Panc1 (cell line): ENCODE data around the gene LAMC3. TPM values are rescaled to one million over a fixed set of nuclear protein-coding genes. Genes with fewer than 3 reads are reported as not detected.

Experiments
- ATAC-seq: fragments of 200-7000 bp; cut with Tn5 transposase; 2 replicates; pipeline ENCODE4 v1.9.1; 2020; ENCODE audit warnings: mild to moderate bottlenecking, moderate library complexity
- BruUV-seq: library from RNA; stranded (reverse); fragments of 400-500 nt; replicated peaks from 2 replicates; lab custom pipeline; 2021; lab: Mats Ljungman, UMichigan
- CTCF ChIA-PET: fragments of 300-600 bp; sonication (Branson Sonifier 250); formaldehyde crosslinking; loops from one replicate; lab custom pipeline; 2022; ENCODE audit warnings: antibody characterized with exemption; lab: Charles Lee
- POLR2A ChIA-PET: fragments of 300-600 bp; sonication (Branson Sonifier 250); formaldehyde crosslinking; loops from one replicate; lab custom pipeline; 2022; ENCODE audit warnings: antibody characterized with exemption; lab: Charles Lee
- DNase-seq: peaks from one replicate; pipeline ENCODE4 v3.0.0-alpha.2; 2010; ENCODE audit warnings: low read depth, low spot score
- H3K27ac ChIP-seq: 2 replicates; pipeline ENCODE4 v1.5.1; 2011; ENCODE audit warnings: mild to moderate bottlenecking, low read length, inconsistent platforms
- H3K27me3 ChIP-seq: fragments of 200-500 bp; sonication (Bioruptor generic); 2 replicates; pipeline ENCODE4 v1.6.0; 2014; ENCODE audit warnings: low read length, inconsistent platforms; ENCODE audit not compliant: control insufficient read depth, insufficient read depth
- H3K36me3 ChIP-seq: fragments of 200-500 bp; sonication (Bioruptor generic); 2 replicates; pipeline ENCODE4 v1.5.1; 2014; ENCODE audit warnings: inconsistent platforms, mild to moderate bottlenecking, low read length, moderate library complexity; ENCODE audit not compliant: control insufficient read depth, insufficient read depth
- H3K4me1 ChIP-seq: 2 replicates; pipeline ENCODE4 v1.5.1; 2011; ENCODE audit warnings: inconsistent platforms, mild to moderate bottlenecking, low read length, moderate library complexity; ENCODE audit not compliant: control insufficient read depth, insufficient read depth
- H3K4me3 ChIP-seq, 2 experiments: 2 replicates each; pipeline ENCODE4 v1.5.1; 2011 to 2012; ENCODE audit warnings: low read depth in 2 of 2, low read length in 2 of 2, mild to moderate bottlenecking in 2 of 2, inconsistent platforms in 1 of 2, moderate library complexity in 1 of 2
- H3K9me3 ChIP-seq: fragments of 200-500 bp; sonication (Bioruptor generic); 2 replicates; pipeline ENCODE4 v1.5.1; 2014; ENCODE audit warnings: low read depth, mild to moderate bottlenecking, inconsistent platforms, low read length, moderate library complexity; ENCODE audit not compliant: control insufficient read depth, insufficient read depth
- POLR2AphosphoS5 ChIP-seq: IDR thresholded peaks from 2 replicates; pipeline ENCODE4 v1.6.1; 2012; ENCODE audit warnings: mild to moderate bottlenecking, low read depth, low read length, moderate library complexity
- SIN3A ChIP-seq: IDR thresholded peaks from 2 replicates; pipeline ENCODE4 v1.6.1; 2012; ENCODE audit warnings: low read depth, mild to moderate bottlenecking, low read length, moderate library complexity, borderline replicate concordance; ENCODE audit not compliant: insufficient read depth
- TCF7L2 ChIP-seq: IDR thresholded peaks from 2 replicates; pipeline ENCODE4 v1.6.1; 2011; ENCODE audit warnings: mild to moderate bottlenecking, low read depth, low read length, inconsistent platforms
- in situ Hi-C: cut with HindIII; loops from 2 replicates; pipeline ENCODE4 v1.10.0; 2016; ENCODE audit warnings: low sequenced_read_pairs, low pct_unique_long_range_greater_than_20kb
- intact Hi-C: fragments of 100-400 bp; cut with micrococcal nuclease; formaldehyde crosslinking; loops from one replicate; pipeline ENCODE4 v1.10.0; 2022; ENCODE audit not compliant: unreplicated experiment
- total RNA-seq: library from RNA; stranded (reverse); gene quantifications from one replicate; pipeline ENCODE4 v1.2.1, GENCODE V29; 2021; ENCODE audit not compliant: unreplicated experiment
- TF ChIP-seq, protein P1 (sequence below), 2 experiments: IDR thresholded peaks; 2 replicates each; pipeline ENCODE4 v1.6.1; 2011 to 2012; ENCODE audit warnings: low read depth in 2 of 2, control low read depth in 1 of 2, low read length in 1 of 2, mild to moderate bottlenecking in 1 of 2, moderate library complexity in 1 of 2; ENCODE audit not compliant: insufficient read depth in 1 of 2
- TF ChIP-seq, protein P2 (sequence below): fragments of 450-650 bp; IDR thresholded peaks from 2 replicates; pipeline ENCODE4 v1.5.1; 2017; ENCODE audit warnings: mild to moderate bottlenecking

LAMC3 gene
- total RNA-seq, 1 experiment from 2014 or later = 16.4 TPM

GRCh38 chr9:131039129-131039954 is 30.4 kb downstream of the LAMC3 start:
- no TSS peak for BruUV-seq
- CTCF ChIA-PET = no interaction called here
- DNase-seq (no peak), ATAC-seq (no peak)
- no peaks in the 10 kb centered on the region for H3K27me3 ChIP-seq
- H3K4me3 ChIP-seq = no peak overlapping the region
- POLR2A ChIA-PET = no interaction called here
- no peaks in the 10 kb centered on the region for H3K9me3 ChIP-seq
- in situ Hi-C loops (no loop called here), intact Hi-C loops (no loop called here)
- H3K4me1 ChIP-seq = no peaks in the 10 kb centered on the region
- no peak overlapping the region for H3K27ac ChIP-seq
- H3K36me3 ChIP-seq = no peaks in the 10 kb centered on the region
- TF ChIP-seq, protein P1, sequence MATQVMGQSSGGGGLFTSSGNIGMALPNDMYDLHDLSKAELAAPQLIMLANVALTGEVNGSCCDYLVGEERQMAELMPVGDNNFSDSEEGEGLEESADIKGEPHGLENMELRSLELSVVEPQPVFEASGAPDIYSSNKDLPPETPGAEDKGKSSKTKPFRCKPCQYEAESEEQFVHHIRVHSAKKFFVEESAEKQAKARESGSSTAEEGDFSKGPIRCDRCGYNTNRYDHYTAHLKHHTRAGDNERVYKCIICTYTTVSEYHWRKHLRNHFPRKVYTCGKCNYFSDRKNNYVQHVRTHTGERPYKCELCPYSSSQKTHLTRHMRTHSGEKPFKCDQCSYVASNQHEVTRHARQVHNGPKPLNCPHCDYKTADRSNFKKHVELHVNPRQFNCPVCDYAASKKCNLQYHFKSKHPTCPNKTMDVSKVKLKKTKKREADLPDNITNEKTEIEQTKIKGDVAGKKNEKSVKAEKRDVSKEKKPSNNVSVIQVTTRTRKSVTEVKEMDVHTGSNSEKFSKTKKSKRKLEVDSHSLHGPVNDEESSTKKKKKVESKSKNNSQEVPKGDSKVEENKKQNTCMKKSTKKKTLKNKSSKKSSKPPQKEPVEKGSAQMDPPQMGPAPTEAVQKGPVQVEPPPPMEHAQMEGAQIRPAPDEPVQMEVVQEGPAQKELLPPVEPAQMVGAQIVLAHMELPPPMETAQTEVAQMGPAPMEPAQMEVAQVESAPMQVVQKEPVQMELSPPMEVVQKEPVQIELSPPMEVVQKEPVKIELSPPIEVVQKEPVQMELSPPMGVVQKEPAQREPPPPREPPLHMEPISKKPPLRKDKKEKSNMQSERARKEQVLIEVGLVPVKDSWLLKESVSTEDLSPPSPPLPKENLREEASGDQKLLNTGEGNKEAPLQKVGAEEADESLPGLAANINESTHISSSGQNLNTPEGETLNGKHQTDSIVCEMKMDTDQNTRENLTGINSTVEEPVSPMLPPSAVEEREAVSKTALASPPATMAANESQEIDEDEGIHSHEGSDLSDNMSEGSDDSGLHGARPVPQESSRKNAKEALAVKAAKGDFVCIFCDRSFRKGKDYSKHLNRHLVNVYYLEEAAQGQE (IDR thresholded peaks at IDR 0.05; ENCODE audit: insufficient read depth in 1 of 2, low read depth in 2 of 2, low read length in 1 of 2) = no peak
- TF ChIP-seq TCF7L2 = no peak

- no TSS peak for BruUV-seq
- Histone ChIP-seq H3K4me1 (no peaks in the 10 kb centered on the region), H3K36me3 (no peaks in the 10 kb centered on the region), H3K9me3 (no peaks in the 10 kb centered on the region), H3K27ac (no peak overlapping the region), H3K4me3 (no peak overlapping the region), H3K27me3 (no peaks in the 10 kb centered on the region)
- POLR2A ChIA-PET = no interaction called here
- in situ Hi-C loops (no loop called here), intact Hi-C loops (no loop called here)
- no peak for ATAC-seq
- CTCF ChIA-PET = no interaction called here
- TF ChIP-seq, protein P2, sequence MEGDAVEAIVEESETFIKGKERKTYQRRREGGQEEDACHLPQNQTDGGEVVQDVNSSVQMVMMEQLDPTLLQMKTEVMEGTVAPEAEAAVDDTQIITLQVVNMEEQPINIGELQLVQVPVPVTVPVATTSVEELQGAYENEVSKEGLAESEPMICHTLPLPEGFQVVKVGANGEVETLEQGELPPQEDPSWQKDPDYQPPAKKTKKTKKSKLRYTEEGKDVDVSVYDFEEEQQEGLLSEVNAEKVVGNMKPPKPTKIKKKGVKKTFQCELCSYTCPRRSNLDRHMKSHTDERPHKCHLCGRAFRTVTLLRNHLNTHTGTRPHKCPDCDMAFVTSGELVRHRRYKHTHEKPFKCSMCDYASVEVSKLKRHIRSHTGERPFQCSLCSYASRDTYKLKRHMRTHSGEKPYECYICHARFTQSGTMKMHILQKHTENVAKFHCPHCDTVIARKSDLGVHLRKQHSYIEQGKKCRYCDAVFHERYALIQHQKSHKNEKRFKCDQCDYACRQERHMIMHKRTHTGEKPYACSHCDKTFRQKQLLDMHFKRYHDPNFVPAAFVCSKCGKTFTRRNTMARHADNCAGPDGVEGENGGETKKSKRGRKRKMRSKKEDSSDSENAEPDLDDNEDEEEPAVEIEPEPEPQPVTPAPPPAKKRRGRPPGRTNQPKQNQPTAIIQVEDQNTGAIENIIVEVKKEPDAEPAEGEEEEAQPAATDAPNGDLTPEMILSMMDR = no peak
- TF ChIP-seq SIN3A (no peak), TCF7L2 (no peak), POLR2AphosphoS5 (no peak)
- TF ChIP-seq, protein P1 (IDR thresholded peaks at IDR 0.05; ENCODE audit: insufficient read depth in 1 of 2, low read depth in 2 of 2, low read length in 1 of 2) = no peak
- DNase-seq = no peak
These were observed 33.7 kb downstream of the LAMC3 start for GRCh38 chr9:131042666-131043065.
